ENCODE data around the gene AR. TPM values are rescaled to one million over a fixed set of nuclear protein-coding genes. Genes with fewer than 3 reads are reported as not detected.

Gene AR
- polyA plus RNA-seq, 1 donor from 2014 or later, result 1.1 TPM

DNA sequence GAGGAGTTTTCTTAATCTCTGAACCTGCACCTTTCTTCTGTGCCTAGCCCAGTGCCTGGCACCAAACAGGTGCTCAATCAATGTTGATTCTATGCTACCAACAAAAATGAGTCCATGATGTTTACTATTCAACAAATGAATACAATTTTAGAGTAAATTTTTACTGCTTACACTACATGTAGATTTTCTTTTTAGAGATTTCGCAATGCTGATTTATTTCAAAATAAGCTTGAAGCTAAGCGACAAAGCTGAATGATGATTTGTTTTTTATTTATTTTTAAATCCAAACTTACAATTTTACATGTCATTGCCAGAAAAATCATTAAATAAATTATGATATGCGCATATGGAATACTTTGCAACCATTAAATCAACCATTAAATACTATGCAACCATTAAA lies 55.7 kb downstream of the AR start:
- Histone ChIP-seq H3K27ac (ENCODE audit: low read length) (no peak overlapping the region), H4K20me1 (ENCODE audit: insufficient read depth) (no peaks in the 10 kb centered on the region), H3K79me2 (replicated peaks; ENCODE audit: insufficient read depth, low read length) (no peaks in the 10 kb centered on the region), H2AFZ (ENCODE audit: low read depth, low read length) (no peak overlapping the region), H3K4me3 (ENCODE audit: low read length) (no peak overlapping the region), H3K9me2 (ENCODE audit: insufficient read depth, low read length) (no peaks in the 10 kb centered on the region), H3K4me2 (ENCODE audit: low read length) (no peak overlapping the region), H3F3A (ENCODE audit: insufficient read depth, low read length, poor library complexity, severe bottlenecking) (no peaks in the 10 kb centered on the region), H3K9me3 (ENCODE audit: low read length) (no peaks in the 10 kb centered on the region), H3K36me3 (ENCODE audit: insufficient read depth, low read length) (no peaks in the 10 kb centered on the region), H3K27me3 (ENCODE audit: insufficient read depth, low read depth, low read length) (no peaks in the 10 kb centered on the region), H3K9ac (ENCODE audit: low read length) (no peak overlapping the region)
- TF ChIP-seq MXI1 (conservative IDR thresholded peaks at IDR 0.05; ENCODE audit: poor library complexity, severe bottlenecking) (no peak), EZH2 (IDR thresholded peaks at IDR 0.05; ENCODE audit: borderline replicate concordance, insufficient read depth, low read length, poor library complexity, severe bottlenecking) (no peak), RAD21 (conservative IDR thresholded peaks at IDR 0.05) (no peak), SMC3 (conservative IDR thresholded peaks at IDR 0.05; ENCODE audit: poor library complexity) (no peak), POLR2AphosphoS5 (IDR thresholded peaks at IDR 0.05) (no peak), EP300 (conservative IDR thresholded peaks at IDR 0.05; ENCODE audit: poor library complexity, severe bottlenecking) (no peak)
- TF ChIP-seq, protein P1, sequence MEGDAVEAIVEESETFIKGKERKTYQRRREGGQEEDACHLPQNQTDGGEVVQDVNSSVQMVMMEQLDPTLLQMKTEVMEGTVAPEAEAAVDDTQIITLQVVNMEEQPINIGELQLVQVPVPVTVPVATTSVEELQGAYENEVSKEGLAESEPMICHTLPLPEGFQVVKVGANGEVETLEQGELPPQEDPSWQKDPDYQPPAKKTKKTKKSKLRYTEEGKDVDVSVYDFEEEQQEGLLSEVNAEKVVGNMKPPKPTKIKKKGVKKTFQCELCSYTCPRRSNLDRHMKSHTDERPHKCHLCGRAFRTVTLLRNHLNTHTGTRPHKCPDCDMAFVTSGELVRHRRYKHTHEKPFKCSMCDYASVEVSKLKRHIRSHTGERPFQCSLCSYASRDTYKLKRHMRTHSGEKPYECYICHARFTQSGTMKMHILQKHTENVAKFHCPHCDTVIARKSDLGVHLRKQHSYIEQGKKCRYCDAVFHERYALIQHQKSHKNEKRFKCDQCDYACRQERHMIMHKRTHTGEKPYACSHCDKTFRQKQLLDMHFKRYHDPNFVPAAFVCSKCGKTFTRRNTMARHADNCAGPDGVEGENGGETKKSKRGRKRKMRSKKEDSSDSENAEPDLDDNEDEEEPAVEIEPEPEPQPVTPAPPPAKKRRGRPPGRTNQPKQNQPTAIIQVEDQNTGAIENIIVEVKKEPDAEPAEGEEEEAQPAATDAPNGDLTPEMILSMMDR (IDR thresholded peaks at IDR 0.05; ENCODE audit: poor library complexity, severe bottlenecking), result no peak
- TF ChIP-seq, protein P2, sequence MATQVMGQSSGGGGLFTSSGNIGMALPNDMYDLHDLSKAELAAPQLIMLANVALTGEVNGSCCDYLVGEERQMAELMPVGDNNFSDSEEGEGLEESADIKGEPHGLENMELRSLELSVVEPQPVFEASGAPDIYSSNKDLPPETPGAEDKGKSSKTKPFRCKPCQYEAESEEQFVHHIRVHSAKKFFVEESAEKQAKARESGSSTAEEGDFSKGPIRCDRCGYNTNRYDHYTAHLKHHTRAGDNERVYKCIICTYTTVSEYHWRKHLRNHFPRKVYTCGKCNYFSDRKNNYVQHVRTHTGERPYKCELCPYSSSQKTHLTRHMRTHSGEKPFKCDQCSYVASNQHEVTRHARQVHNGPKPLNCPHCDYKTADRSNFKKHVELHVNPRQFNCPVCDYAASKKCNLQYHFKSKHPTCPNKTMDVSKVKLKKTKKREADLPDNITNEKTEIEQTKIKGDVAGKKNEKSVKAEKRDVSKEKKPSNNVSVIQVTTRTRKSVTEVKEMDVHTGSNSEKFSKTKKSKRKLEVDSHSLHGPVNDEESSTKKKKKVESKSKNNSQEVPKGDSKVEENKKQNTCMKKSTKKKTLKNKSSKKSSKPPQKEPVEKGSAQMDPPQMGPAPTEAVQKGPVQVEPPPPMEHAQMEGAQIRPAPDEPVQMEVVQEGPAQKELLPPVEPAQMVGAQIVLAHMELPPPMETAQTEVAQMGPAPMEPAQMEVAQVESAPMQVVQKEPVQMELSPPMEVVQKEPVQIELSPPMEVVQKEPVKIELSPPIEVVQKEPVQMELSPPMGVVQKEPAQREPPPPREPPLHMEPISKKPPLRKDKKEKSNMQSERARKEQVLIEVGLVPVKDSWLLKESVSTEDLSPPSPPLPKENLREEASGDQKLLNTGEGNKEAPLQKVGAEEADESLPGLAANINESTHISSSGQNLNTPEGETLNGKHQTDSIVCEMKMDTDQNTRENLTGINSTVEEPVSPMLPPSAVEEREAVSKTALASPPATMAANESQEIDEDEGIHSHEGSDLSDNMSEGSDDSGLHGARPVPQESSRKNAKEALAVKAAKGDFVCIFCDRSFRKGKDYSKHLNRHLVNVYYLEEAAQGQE (IDR thresholded peaks at IDR 0.05; ENCODE audit: borderline replicate concordance), result no peak

DNA sequence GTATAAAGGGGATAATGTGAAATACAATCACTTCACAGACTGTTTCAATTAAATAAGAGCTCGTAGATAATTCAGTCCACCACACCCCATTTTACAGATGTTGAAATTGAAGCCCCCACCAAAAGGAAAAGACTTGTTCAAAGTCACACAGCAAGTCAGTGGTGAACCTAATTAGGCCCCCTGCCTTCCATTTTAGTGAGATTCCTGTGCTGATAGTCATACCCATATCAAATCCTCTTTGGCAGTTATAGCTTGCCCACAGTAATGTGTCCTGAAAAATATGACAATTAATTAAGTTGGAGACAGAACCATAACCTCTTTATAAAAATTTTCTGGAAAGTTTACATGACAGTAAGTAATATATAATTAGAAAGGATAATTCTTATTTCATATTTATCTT lies 58.0 kb downstream of the AR start:
- Histone ChIP-seq H3K9me3 (ENCODE audit: low read length) (no peaks in the 10 kb centered on the region), H3K27me3 (ENCODE audit: insufficient read depth, low read depth, low read length) (no peaks in the 10 kb centered on the region), H3K9me2 (ENCODE audit: insufficient read depth, low read length) (no peaks in the 10 kb centered on the region), H3K79me2 (replicated peaks; ENCODE audit: insufficient read depth, low read length) (no peaks in the 10 kb centered on the region), H3K9ac (ENCODE audit: low read length) (no peak overlapping the region), H3K36me3 (ENCODE audit: insufficient read depth, low read length) (no peaks in the 10 kb centered on the region), H3K4me3 (ENCODE audit: low read length) (no peak overlapping the region), H2AFZ (ENCODE audit: low read depth, low read length) (no peak overlapping the region), H3K4me2 (ENCODE audit: low read length) (no peak overlapping the region), H3K27ac (ENCODE audit: low read length) (no peak overlapping the region), H4K20me1 (ENCODE audit: insufficient read depth) (no peaks in the 10 kb centered on the region), H3F3A (ENCODE audit: insufficient read depth, low read length, poor library complexity, severe bottlenecking) (no peaks in the 10 kb centered on the region)
- TF ChIP-seq TAF1 (IDR thresholded peaks at IDR 0.05; ENCODE audit: low read depth), result no peak
- no peak for TF ChIP-seq EZH2 (IDR thresholded peaks at IDR 0.05; ENCODE audit: borderline replicate concordance, insufficient read depth, low read length, poor library complexity, severe bottlenecking)
- no peak for TF ChIP-seq RAD21 (conservative IDR thresholded peaks at IDR 0.05)
- TF ChIP-seq SMC3 (conservative IDR thresholded peaks at IDR 0.05; ENCODE audit: poor library complexity), result no peak
- TF ChIP-seq MXI1 (conservative IDR thresholded peaks at IDR 0.05; ENCODE audit: poor library complexity, severe bottlenecking), result no peak
- TF ChIP-seq, protein P1 (IDR thresholded peaks at IDR 0.05; ENCODE audit: poor library complexity, severe bottlenecking), result no peak
- TF ChIP-seq POLR2AphosphoS5 (IDR thresholded peaks at IDR 0.05), result no peak
- TF ChIP-seq EP300 (conservative IDR thresholded peaks at IDR 0.05; ENCODE audit: poor library complexity, severe bottlenecking), result no peak
- TF ChIP-seq, protein P2 (IDR thresholded peaks at IDR 0.05; ENCODE audit: borderline replicate concordance), result no peak

Measured in neural cell (in vitro differentiated cells).